ENCODE results near the gene TOM1L2.
A peak's percentile ranks its signal among the peaks of the same experiment; 100 is the strongest.
"Not testable (repeated sequence)": the region's sequence is repeated elsewhere in the genome, so short reads cannot be mapped to it uniquely, and the experiment has no call there.

The TOM1L2 gene

GRCh38 chr17:17924131-17924856 lies 47.9 kb downstream of the TOM1L2 start:
- DNase-seq (ENCODE audit: low read depth), result no peak

- DNase-seq (ENCODE audit: low read depth), result no peak
Measured at GRCh38 chr17:17922070-17922614, 50.1 kb downstream of the TOM1L2 start.

- DNase-seq (ENCODE audit: low read depth), result no peak
Measured at GRCh38 chr17:17921192-17922069, 50.8 kb downstream of the TOM1L2 start.

GRCh38 chr17:17919169-17920107 lies 52.8 kb downstream of the TOM1L2 start:
- peak; percentile 47 for DNase-seq (ENCODE audit: low read depth)

- DNase-seq (ENCODE audit: low read depth), result no peak
Measured at GRCh38 chr17:17917394-17917793, 54.8 kb downstream of the TOM1L2 start.

GRCh38 chr17:17915183-17915582 lies 57.0 kb downstream of the TOM1L2 start:
- DNase-seq (ENCODE audit: low read depth), result no peak

- DNase-seq (ENCODE audit: low read depth), result peak; percentile 23
Measured at GRCh38 chr17:17913695-17914332, 58.4 kb downstream of the TOM1L2 start.

- not testable (repeated sequence) for DNase-seq (ENCODE audit: low read depth)
Measured at GRCh38 chr17:17912336-17912735, 59.9 kb downstream of the TOM1L2 start.

GRCh38 chr17:17911001-17911613 lies 61.1 kb downstream of the TOM1L2 start:
- no peak for DNase-seq (ENCODE audit: low read depth)

- DNase-seq (ENCODE audit: low read depth), result no peak
Measured at GRCh38 chr17:17910060-17910459, 62.1 kb downstream of the TOM1L2 start.

GRCh38 chr17:17909078-17909477 lies 63.1 kb downstream of the TOM1L2 start:
- DNase-seq (ENCODE audit: low read depth), result no peak

GRCh38 chr17:17907469-17907868 lies 64.7 kb downstream of the TOM1L2 start:
- no peak for DNase-seq (ENCODE audit: low read depth)

- no peak for DNase-seq (ENCODE audit: low read depth)
Measured at GRCh38 chr17:17906418-17907215, 65.6 kb downstream of the TOM1L2 start.

GRCh38 chr17:17905036-17905320 lies 67.2 kb downstream of the TOM1L2 start:
- no peak for DNase-seq (ENCODE audit: low read depth)

GRCh38 chr17:17904166-17905035 lies 67.8 kb downstream of the TOM1L2 start:
- no peak for DNase-seq (ENCODE audit: low read depth)

GRCh38 chr17:17902877-17903276 lies 69.3 kb downstream of the TOM1L2 start:
- no peak for DNase-seq (ENCODE audit: low read depth)

- no peak for DNase-seq (ENCODE audit: low read depth)
Measured at GRCh38 chr17:17902376-17902775, 69.8 kb downstream of the TOM1L2 start.

GRCh38 chr17:17900615-17901520 lies 71.3 kb downstream of the TOM1L2 start:
- no peak for DNase-seq (ENCODE audit: low read depth)

Data from stimulated activated CD8-positive, alpha-beta memory T cell treated with anti-CD3 and anti-CD28 coated beads, Interleukin-4, amount 100 ng/mL, for 24 hours (primary cell).